ENCODE measurements around the gene MATK.

GRCh38 chr19:3792114-3792513 is 5.9 kb upstream of the MATK start:
- no peak for TF ChIP-seq EZH2 (IDR thresholded peaks at IDR 0.05; ENCODE audit: insufficient read depth, poor library complexity, severe bottlenecking)
- no peak for TF ChIP-seq EZH2phosphoT487 (IDR thresholded peaks at IDR 0.05; ENCODE audit: insufficient read depth, low read depth)

All from GM23248 (cell line).